ENCODE data around the gene RNF121. TPM values are rescaled to one million over a fixed set of nuclear protein-coding genes. Genes with fewer than 3 reads are reported as not detected.

RNF121 gene
- total and polyA plus RNA-seq, 2 of the 13 experiments (the other 11 are each of a cell fraction or from before 2014, with no cell fraction given): 28.6 to 44.3 TPM

GRCh38 chr11:71928737-71929443 lies at the start of gene RNF121 (continued):
- TF ChIP-seq ZNF484 (CRISPR knock-in tag; IDR thresholded peaks at IDR 0.05; ENCODE audit: borderline replicate concordance, low read depth): no peak
- no peak for TF ChIP-seq EEA1 (CRISPR knock-in tag; IDR thresholded peaks at IDR 0.05; ENCODE audit: borderline replicate concordance)
- TF ChIP-seq ERF (CRISPR knock-in tag; IDR thresholded peaks at IDR 0.05): peak; percentile 40; the same call in 1 of the 2 replicates
- no peak for TF ChIP-seq NR0B2 (CRISPR knock-in tag; IDR thresholded peaks at IDR 0.05)
- TF ChIP-seq ZNF749 (CRISPR knock-in tag; IDR thresholded peaks at IDR 0.05; ENCODE audit: borderline replicate concordance): no peak; the same call in 1 of the 2 replicates
- TF ChIP-seq FOXA1 (IDR thresholded peaks at IDR 0.05): no peak
- TF ChIP-seq FOXA1 (CRISPR knock-in tag; IDR thresholded peaks at IDR 0.05): no peak
- no peak for TF ChIP-seq ZNF878 (CRISPR knock-in tag; IDR thresholded peaks at IDR 0.05)
- TF ChIP-seq GATAD1 (CRISPR knock-in tag; IDR thresholded peaks at IDR 0.05): peak; percentile 93
- no peak for TF ChIP-seq SRSF4 (IDR thresholded peaks at IDR 0.05; ENCODE audit: low read depth, low read length, poor library complexity, severe bottlenecking)
- no peak for TF ChIP-seq HHEX (CRISPR knock-in tag; IDR thresholded peaks at IDR 0.05)
- no peak for TF ChIP-seq ZNF343 (CRISPR knock-in tag; IDR thresholded peaks at IDR 0.05)
- TF ChIP-seq RFXAP (CRISPR knock-in tag; IDR thresholded peaks at IDR 0.05; ENCODE audit: borderline replicate concordance): no peak
- TF ChIP-seq ZNF432 (CRISPR knock-in tag; IDR thresholded peaks at IDR 0.05; ENCODE audit: borderline replicate concordance): no peak
- peak; percentile 56; the same call in 1 of the 2 replicates for TF ChIP-seq ZNF687 (CRISPR knock-in tag; IDR thresholded peaks at IDR 0.05)
- 0 out of 2 replicates have a peak, but pooled peaks have one; percentile 48 for TF ChIP-seq IRX3 (CRISPR knock-in tag; IDR thresholded peaks at IDR 0.05; ENCODE audit: borderline replicate concordance, low read depth)
- TF ChIP-seq ASH2L (IDR thresholded peaks at IDR 0.05; ENCODE audit: insufficient read length, low read depth, low read length): peak; percentile 99
- TF ChIP-seq ZSCAN25 (CRISPR knock-in tag; IDR thresholded peaks at IDR 0.05): peak; percentile 1; the same call in 1 of the 2 replicates
- TF ChIP-seq REPIN1 (CRISPR knock-in tag; IDR thresholded peaks at IDR 0.05; ENCODE audit: borderline replicate concordance, low read depth): no peak; the same call in 1 of the 2 replicates
- no peak for TF ChIP-seq SNRNP70 (IDR thresholded peaks at IDR 0.05; ENCODE audit: low read depth, low read length)
- no peak for TF ChIP-seq ZNF576 (CRISPR knock-in tag; IDR thresholded peaks at IDR 0.05)
- TF ChIP-seq SIN3A (IDR thresholded peaks at IDR 0.05; ENCODE audit: borderline replicate concordance, low read depth, low read length): peak; percentile 70; the same call in 1 of the 2 replicates
- TF ChIP-seq ISL2 (CRISPR knock-in tag; IDR thresholded peaks at IDR 0.05): no peak
- no peak for TF ChIP-seq TRIM22 (IDR thresholded peaks at IDR 0.05)
- no peak for TF ChIP-seq TOE1 (CRISPR knock-in tag; IDR thresholded peaks at IDR 0.05)

Data from HepG2 (cell line).